ENCODE data around the gene RRM2.

Gene RRM2

GRCh38 chr2:10075571-10076209, 46.8 kb upstream of the RRM2 start:
- no peak overlapping the region for H2AFZ ChIP-seq (ENCODE audit: low read depth, low read length)
- TF ChIP-seq EZH2 (IDR thresholded peaks at IDR 0.05; ENCODE audit: borderline replicate concordance, low read depth, low read length, severe bottlenecking) (no peak), CTCF (IDR thresholded peaks at IDR 0.05; ENCODE audit: borderline replicate concordance, extremely low read depth, low read length, poor library complexity, severe bottlenecking) (no peak)
- no peaks in the 10 kb centered on the region for H3K79me2 ChIP-seq (ENCODE audit: insufficient read depth, low read length)
- no peak for DNase-seq
- H4K20me1 ChIP-seq (ENCODE audit: insufficient read depth, low read length): no peaks in the 10 kb centered on the region
- peaks cover 24% of the 10 kb centered on the region for H3K27me3 ChIP-seq (ENCODE audit: insufficient read depth, low read length, poor library complexity)
- no peak for ATAC-seq (ENCODE audit: insufficient read depth, low read depth)
- no peak overlapping the region for H3K9ac ChIP-seq (ENCODE audit: low read depth, low read length)
- H3K4me3 ChIP-seq (ENCODE audit: low read depth in 1 of 2, low read length in 2 of 2): no peak overlapping the region
- no peaks in the 10 kb centered on the region for H3K9me3 ChIP-seq (ENCODE audit: insufficient read depth, low read length, severe bottlenecking)
- no peak overlapping the region for H3K27ac ChIP-seq (ENCODE audit: low read length)
- no peak overlapping the region for H3K4me2 ChIP-seq (ENCODE audit: insufficient read depth, low read length)
- no peaks in the 10 kb centered on the region for H3K36me3 ChIP-seq (ENCODE audit: insufficient read depth, low read length)
- H3K4me1 ChIP-seq (ENCODE audit: insufficient read depth, low read length): peaks cover 10% of the 10 kb centered on the region

- Histone ChIP-seq H3K27me3 (ENCODE audit: insufficient read depth, low read length, poor library complexity) (peaks cover 24% of the 10 kb centered on the region), H3K79me2 (ENCODE audit: insufficient read depth, low read length) (no peaks in the 10 kb centered on the region)
These were observed 46.0 kb upstream of the RRM2 start for GRCh38 chr2:10076511-10076910.

GRCh38 chr2:10076988-10077527, 45.5 kb upstream of the RRM2 start:
- Histone ChIP-seq H3K4me2 (ENCODE audit: insufficient read depth, low read length) (no peak overlapping the region), H3K79me2 (ENCODE audit: insufficient read depth, low read length) (no peaks in the 10 kb centered on the region), H3K4me1 (ENCODE audit: insufficient read depth, low read length) (peaks cover 17% of the 10 kb centered on the region), H3K27ac (ENCODE audit: low read length) (no peak overlapping the region), H3K4me3 (ENCODE audit: low read depth in 1 of 2, low read length in 2 of 2) (no peak overlapping the region), H3K9me3 (ENCODE audit: insufficient read depth, low read length, severe bottlenecking) (no peaks in the 10 kb centered on the region), H2AFZ (ENCODE audit: low read depth, low read length) (no peak overlapping the region), H3K36me3 (ENCODE audit: insufficient read depth, low read length) (no peaks in the 10 kb centered on the region), H4K20me1 (ENCODE audit: insufficient read depth, low read length) (no peaks in the 10 kb centered on the region), H3K27me3 (ENCODE audit: insufficient read depth, low read length, poor library complexity) (peaks cover 24% of the 10 kb centered on the region), H3K9ac (ENCODE audit: low read depth, low read length) (no peak overlapping the region)
- DNase-seq: no peak
- TF ChIP-seq EZH2 (IDR thresholded peaks at IDR 0.05; ENCODE audit: borderline replicate concordance, low read depth, low read length, severe bottlenecking): no peak
- no peak for TF ChIP-seq CTCF (IDR thresholded peaks at IDR 0.05; ENCODE audit: borderline replicate concordance, extremely low read depth, low read length, poor library complexity, severe bottlenecking)
- no peak for ATAC-seq (ENCODE audit: insufficient read depth, low read depth)

More at GRCh38 chr2:10076511-10076910, 46.0 kb upstream of the RRM2 start:
- H3K4me2 ChIP-seq (ENCODE audit: insufficient read depth, low read length): no peak overlapping the region
- no peak overlapping the region for H2AFZ ChIP-seq (ENCODE audit: low read depth, low read length)
- no peak for ATAC-seq (ENCODE audit: insufficient read depth, low read depth)
- no peak overlapping the region for H3K27ac ChIP-seq (ENCODE audit: low read length)
- no peaks in the 10 kb centered on the region for H4K20me1 ChIP-seq (ENCODE audit: insufficient read depth, low read length)
- no peaks in the 10 kb centered on the region for H3K9me3 ChIP-seq (ENCODE audit: insufficient read depth, low read length, severe bottlenecking)
- TF ChIP-seq CTCF (IDR thresholded peaks at IDR 0.05; ENCODE audit: borderline replicate concordance, extremely low read depth, low read length, poor library complexity, severe bottlenecking): no peak
- TF ChIP-seq EZH2 (IDR thresholded peaks at IDR 0.05; ENCODE audit: borderline replicate concordance, low read depth, low read length, severe bottlenecking): no peak
- no peaks in the 10 kb centered on the region for H3K36me3 ChIP-seq (ENCODE audit: insufficient read depth, low read length)
- H3K9ac ChIP-seq (ENCODE audit: low read depth, low read length): no peak overlapping the region
- no peak for DNase-seq
- peaks cover 17% of the 10 kb centered on the region for H3K4me1 ChIP-seq (ENCODE audit: insufficient read depth, low read length)
- no peak overlapping the region for H3K4me3 ChIP-seq (ENCODE audit: low read depth in 1 of 2, low read length in 2 of 2)
